ENCODE measurements around the gene TUBB8B. TPM values are rescaled to one million over a fixed set of nuclear protein-coding genes. Genes with fewer than 3 reads are reported as not detected.
"Not testable (repeated sequence)": the region's sequence is repeated elsewhere in the genome, so short reads cannot be mapped to it uniquely, and the experiment has no call there.

TUBB8B gene
- total RNA-seq, 2 donors from 2014 or later: 1.4 TPM; not detected in 1

GRCh38 chr18:48696-49095 is 719 bp downstream of the TUBB8B start:
- H3K27ac ChIP-seq (ENCODE audit: low read depth, low read length); H3K27me3 Mint-ChIP-seq (ENCODE audit: insufficient read depth); H3K4me1 ChIP-seq (ENCODE audit: control insufficient read depth, insufficient read depth, low read length); H3K4me3 Mint-ChIP-seq; H3K27me3 ChIP-seq (ENCODE audit: control insufficient read depth, insufficient read depth, low read length, poor library complexity, severe bottlenecking); H3K27ac Mint-ChIP-seq; H3K36me3 ChIP-seq (ENCODE audit: control insufficient read depth, insufficient read depth, low read length); H3K9ac ChIP-seq (ENCODE audit: extremely low read depth, low read length, poor library complexity, severe bottlenecking); H3K36me3 Mint-ChIP-seq (ENCODE audit: low read depth); DNase-seq; H3K9me3 ChIP-seq (ENCODE audit: control insufficient read depth, low read length); H3K4me3 ChIP-seq (ENCODE audit: low read length); H3K4me1 Mint-ChIP-seq: not testable (repeated sequence)
- peaks cover 18% of the 10 kb centered on the region for H3K9me3 Mint-ChIP-seq
- WGBS, 2 experiments (ENCODE audit: insufficient coverage in 1 of 2, insufficient read length in 1 of 2): 94% methylated on average over 10 to 17 of the region's 25 CpGs

GRCh38 chr18:13177-13576 is 36.2 kb downstream of the TUBB8B start:
- H3K27me3 Mint-ChIP-seq (ENCODE audit: insufficient read depth); H3K4me3 ChIP-seq (ENCODE audit: low read length); H3K9me3 ChIP-seq (ENCODE audit: control insufficient read depth, low read length); H3K36me3 ChIP-seq (ENCODE audit: control insufficient read depth, insufficient read depth, low read length); H3K9me3 Mint-ChIP-seq; H3K27me3 ChIP-seq (ENCODE audit: control insufficient read depth, insufficient read depth, low read length, poor library complexity, severe bottlenecking); H3K9ac ChIP-seq (ENCODE audit: extremely low read depth, low read length, poor library complexity, severe bottlenecking); H3K27ac ChIP-seq (ENCODE audit: low read depth, low read length); H3K4me1 Mint-ChIP-seq; H3K36me3 Mint-ChIP-seq (ENCODE audit: low read depth); H3K27ac Mint-ChIP-seq; H3K4me3 Mint-ChIP-seq; H3K4me1 ChIP-seq (ENCODE audit: control insufficient read depth, insufficient read depth, low read length); DNase-seq: not testable (repeated sequence)
- WGBS, 2 experiments (ENCODE audit: insufficient coverage in 1 of 2, insufficient read length in 1 of 2): no CpG with 5 or more reads among the region's 6 CpGs

GRCh38 chr18:12773-13172 is 36.6 kb downstream of the TUBB8B start:
- not testable (repeated sequence) for H3K4me1 Mint-ChIP-seq; H3K27me3 Mint-ChIP-seq (ENCODE audit: insufficient read depth); H3K27ac ChIP-seq (ENCODE audit: low read depth, low read length); H3K4me3 Mint-ChIP-seq; H3K27ac Mint-ChIP-seq; DNase-seq; H3K9me3 Mint-ChIP-seq; H3K36me3 Mint-ChIP-seq (ENCODE audit: low read depth); H3K9ac ChIP-seq (ENCODE audit: extremely low read depth, low read length, poor library complexity, severe bottlenecking); H3K4me1 ChIP-seq (ENCODE audit: control insufficient read depth, insufficient read depth, low read length); H3K27me3 ChIP-seq (ENCODE audit: control insufficient read depth, insufficient read depth, low read length, poor library complexity, severe bottlenecking); H3K9me3 ChIP-seq (ENCODE audit: control insufficient read depth, low read length); H3K36me3 ChIP-seq (ENCODE audit: control insufficient read depth, insufficient read depth, low read length); H3K4me3 ChIP-seq (ENCODE audit: low read length)
- WGBS, 2 experiments (ENCODE audit: insufficient coverage in 1 of 2, insufficient read length in 1 of 2): no CpG with 5 or more reads among the region's 9 CpGs

GRCh38 chr18:11383-12274 is 37.8 kb downstream of the TUBB8B start:
- not testable (repeated sequence) for H3K4me1 Mint-ChIP-seq; H3K9ac ChIP-seq (ENCODE audit: extremely low read depth, low read length, poor library complexity, severe bottlenecking); H3K9me3 Mint-ChIP-seq; H3K4me1 ChIP-seq (ENCODE audit: control insufficient read depth, insufficient read depth, low read length); H3K36me3 ChIP-seq (ENCODE audit: control insufficient read depth, insufficient read depth, low read length); H3K4me3 ChIP-seq (ENCODE audit: low read length); H3K27ac Mint-ChIP-seq; H3K27me3 Mint-ChIP-seq (ENCODE audit: insufficient read depth); H3K9me3 ChIP-seq (ENCODE audit: control insufficient read depth, low read length); H3K27me3 ChIP-seq (ENCODE audit: control insufficient read depth, insufficient read depth, low read length, poor library complexity, severe bottlenecking); H3K4me3 Mint-ChIP-seq; H3K27ac ChIP-seq (ENCODE audit: low read depth, low read length); DNase-seq; H3K36me3 Mint-ChIP-seq (ENCODE audit: low read depth)
- 70 to 90% methylated on average over 2 to 12 of the region's 65 CpGs for WGBS, 2 experiments (ENCODE audit: insufficient coverage in 1 of 2, insufficient read length in 1 of 2)

- not testable (repeated sequence) for H3K4me1 Mint-ChIP-seq, H3K27ac Mint-ChIP-seq
These were observed 38.7 kb downstream of the TUBB8B start for GRCh38 chr18:10624-11184.

GRCh38 chr18:9937-10336 is 39.5 kb downstream of the TUBB8B start:
- H3K27ac Mint-ChIP-seq; H3K27me3 Mint-ChIP-seq (ENCODE audit: insufficient read depth); H3K9me3 ChIP-seq (ENCODE audit: control insufficient read depth, low read length); H3K4me3 Mint-ChIP-seq; H3K9ac ChIP-seq (ENCODE audit: extremely low read depth, low read length, poor library complexity, severe bottlenecking); H3K36me3 ChIP-seq (ENCODE audit: control insufficient read depth, insufficient read depth, low read length); DNase-seq; H3K36me3 Mint-ChIP-seq (ENCODE audit: low read depth); H3K27ac ChIP-seq (ENCODE audit: low read depth, low read length); H3K4me1 Mint-ChIP-seq; H3K4me1 ChIP-seq (ENCODE audit: control insufficient read depth, insufficient read depth, low read length); H3K9me3 Mint-ChIP-seq; H3K27me3 ChIP-seq (ENCODE audit: control insufficient read depth, insufficient read depth, low read length, poor library complexity, severe bottlenecking); H3K4me3 ChIP-seq (ENCODE audit: low read length): not testable (repeated sequence)

More at GRCh38 chr18:10624-11184, 38.7 kb downstream of the TUBB8B start:
- H3K4me3 Mint-ChIP-seq; H3K27me3 ChIP-seq (ENCODE audit: control insufficient read depth, insufficient read depth, low read length, poor library complexity, severe bottlenecking); DNase-seq; H3K9me3 ChIP-seq (ENCODE audit: control insufficient read depth, low read length); H3K9me3 Mint-ChIP-seq; H3K27ac ChIP-seq (ENCODE audit: low read depth, low read length); H3K36me3 Mint-ChIP-seq (ENCODE audit: low read depth); H3K9ac ChIP-seq (ENCODE audit: extremely low read depth, low read length, poor library complexity, severe bottlenecking); H3K4me3 ChIP-seq (ENCODE audit: low read length); H3K4me1 ChIP-seq (ENCODE audit: control insufficient read depth, insufficient read depth, low read length); H3K36me3 ChIP-seq (ENCODE audit: control insufficient read depth, insufficient read depth, low read length); H3K27me3 Mint-ChIP-seq (ENCODE audit: insufficient read depth): not testable (repeated sequence)
- 89% methylated on average over 12 to 13 of the region's 75 CpGs for WGBS, 2 experiments (ENCODE audit: insufficient coverage in 1 of 2, insufficient read length in 1 of 2)
